PC-9 (cell line): ENCODE data around the gene MLYCD. TPM values are rescaled to one million over a fixed set of nuclear protein-coding genes. Genes with fewer than 3 reads are reported as not detected.

Source experiments
- BruUV-seq: library from RNA; stranded (reverse); fragments of 400-500 nt; replicated peaks from 2 replicates; lab custom pipeline; 2021; lab: Mats Ljungman, UMichigan
- CTCF ChIA-PET: fragments of 300-600 bp; sonication (Branson Sonifier 250); formaldehyde crosslinking; loops from one replicate; lab custom pipeline; 2022; ENCODE audit warnings: antibody characterized with exemption; lab: Charles Lee
- POLR2A ChIA-PET: fragments of 300-600 bp; sonication (Branson Sonifier 250); formaldehyde crosslinking; loops from one replicate; lab custom pipeline; 2022; ENCODE audit warnings: antibody characterized with exemption; ENCODE audit not compliant: unreplicated experiment; lab: Charles Lee
- DNase-seq, 2 experiments: peaks; one replicate each; pipeline versions ENCODE4 v3.0.0 to v3.0.0-alpha.2; 2015 to 2022; ENCODE audit warnings: mixed read lengths in 1 of 2
- H2AFZ ChIP-seq: fragments of 200-600 bp; sonication (generic); 2 replicates; pipeline ENCODE4 v1.8.1; 2017; ENCODE audit warnings: antibody characterized with exemption
- H3F3A ChIP-seq: fragments of 200-600 bp; sonication (generic); 2 replicates; pipeline ENCODE4 v1.8.1; 2017; ENCODE audit warnings: antibody characterized with exemption, mild to moderate bottlenecking, low read depth; ENCODE audit not compliant: insufficient read depth
- H3K27ac ChIP-seq: fragments of 200-600 bp; sonication (generic); 2 replicates; pipeline ENCODE4 v1.6.1; 2016; ENCODE audit warnings: mixed run types
- H3K27me3 ChIP-seq: fragments of 200-600 bp; sonication (generic); 2 replicates; pipeline ENCODE4 v1.6.1; 2016; ENCODE audit warnings: low read depth, mixed run types; ENCODE audit not compliant: insufficient read depth
- H3K36me3 ChIP-seq: fragments of 200-600 bp; sonication (generic); 2 replicates; pipeline ENCODE4 v1.6.1; 2016; ENCODE audit warnings: low read depth, mixed run types
- H3K4me1 ChIP-seq: fragments of 200-600 bp; sonication (generic); replicated peaks from 2 replicates; pipeline ENCODE4 v1.6.1; 2016; ENCODE audit warnings: mixed run types; ENCODE audit not compliant: insufficient read depth
- H3K4me2 ChIP-seq: fragments of 200-600 bp; sonication (generic); 2 replicates; pipeline ENCODE4 v1.6.1; 2017; ENCODE audit warnings: mixed run types
- H3K4me3 ChIP-seq: fragments of 200-600 bp; sonication (generic); 2 replicates; pipeline ENCODE4 v1.6.1; 2016; ENCODE audit warnings: mixed run types
- H3K79me2 ChIP-seq: fragments of 200-600 bp; sonication (generic); 2 replicates; pipeline ENCODE4 v1.6.1; 2017; ENCODE audit warnings: low read depth, mixed run types
- H3K9me2 ChIP-seq: fragments of 200-600 bp; sonication (generic); 2 replicates; pipeline ENCODE4 v1.8.1; 2017; ENCODE audit warnings: mild to moderate bottlenecking; ENCODE audit not compliant: insufficient read depth
- H3K9me3 ChIP-seq: fragments of 200-600 bp; sonication (generic); 2 replicates; pipeline ENCODE4 v1.8.1; 2016; ENCODE audit warnings: low read depth; ENCODE audit not compliant: insufficient read depth
- H4K20me1 ChIP-seq: fragments of 200-600 bp; sonication (generic); 2 replicates; pipeline ENCODE4 v1.8.1; 2017; ENCODE audit not compliant: insufficient read depth
- CTCF ChIP-seq: fragments of 200-600 bp; sonication (generic); conservative IDR thresholded peaks from 2 replicates; pipeline ENCODE4 v1.6.1; 2017; ENCODE audit warnings: mixed run types, antibody characterized with exemption, mild to moderate bottlenecking, moderate library complexity
- EZH2 ChIP-seq: fragments of 200-600 bp; sonication (generic); IDR thresholded peaks from 2 replicates; pipeline ENCODE4 v1.8.0; 2017; ENCODE audit warnings: antibody characterized with exemption, low read depth
- intact Hi-C: fragments of 100-400 bp; cut with micrococcal nuclease; formaldehyde crosslinking; loops from one replicate; pipeline ENCODE4 v1.10.0; 2022; ENCODE audit not compliant: unreplicated experiment
- total RNA-seq: library from RNA; stranded (reverse); gene quantifications from 2 replicates; pipeline ENCODE4 v1.2.3, GENCODE V29; 2021

The MLYCD gene
- total RNA-seq, 1 experiment from 2014 or later: 4.7 TPM

GRCh38 chr16:83932304-83932703 lies 33.4 kb downstream of the MLYCD start:
- Histone ChIP-seq H3K79me2 (no peaks in the 10 kb centered on the region), H3K4me2 (no peak overlapping the region), H3K27me3 (no peaks in the 10 kb centered on the region), H3K9me2 (no peaks in the 10 kb centered on the region), H4K20me1 (no peaks in the 10 kb centered on the region), H2AFZ (no peak overlapping the region), H3K4me1 (peaks cover 21% of the 10 kb centered on the region), H3K4me3 (no peak overlapping the region), H3F3A (peaks cover 17% of the 10 kb centered on the region), H3K27ac (no peak overlapping the region), H3K36me3 (no peaks in the 10 kb centered on the region), H3K9me3 (no peaks in the 10 kb centered on the region)
- TF ChIP-seq EZH2 (no peak), CTCF (no peak)
- no TSS peak for BruUV-seq
- ChIA-PET CTCF (no interaction called here), POLR2A (no interaction called here)
- intact Hi-C loops: no loop called here
- DNase-seq: no peak

- Histone ChIP-seq H3K9me3 (no peaks in the 10 kb centered on the region), H3F3A (peaks cover 9% of the 10 kb centered on the region; the same call in 1 of the 2 replicates), H3K9me2 (no peaks in the 10 kb centered on the region), H3K4me2 (no peak overlapping the region), H4K20me1 (no peaks in the 10 kb centered on the region), H3K4me1 (peaks cover 13% of the 10 kb centered on the region), H3K36me3 (no peaks in the 10 kb centered on the region), H3K79me2 (no peaks in the 10 kb centered on the region), H2AFZ (no peak overlapping the region), H3K4me3 (no peak overlapping the region), H3K27ac (no peak overlapping the region), H3K27me3 (no peaks in the 10 kb centered on the region)
- intact Hi-C loops: no loop called here
- DNase-seq: no peak
- no TSS peak for BruUV-seq
- ChIA-PET CTCF (no interaction called here), POLR2A (no interaction called here)
- no peak for TF ChIP-seq CTCF
Measured at GRCh38 chr16:83932955-83933673, 34.2 kb downstream of the MLYCD start.

GRCh38 chr16:83933885-83934683 lies 35.2 kb downstream of the MLYCD start:
- Histone ChIP-seq H3K4me2 (no peak overlapping the region), H3K27me3 (no peaks in the 10 kb centered on the region), H3K9me3 (no peaks in the 10 kb centered on the region), H3K79me2 (no peaks in the 10 kb centered on the region), H3K27ac (no peak overlapping the region), H4K20me1 (no peaks in the 10 kb centered on the region), H3K4me3 (no peak overlapping the region), H3K4me1 (peaks cover 3% of the 10 kb centered on the region), H2AFZ (no peak overlapping the region), H3K36me3 (no peaks in the 10 kb centered on the region), H3F3A (no peaks in the 10 kb centered on the region; the same call in 1 of the 2 replicates), H3K9me2 (no peaks in the 10 kb centered on the region)
- CTCF ChIA-PET: no interaction called here
- TF ChIP-seq EZH2: no peak
- no peak for TF ChIP-seq CTCF
- DNase-seq: no peak
- POLR2A ChIA-PET: no interaction called here
- BruUV-seq: no TSS peak
- intact Hi-C loops: no loop called here
